Endodermal cell (in vitro differentiated cells): ENCODE data around the gene KMT2B. TPM values are rescaled to one million over a fixed set of nuclear protein-coding genes. Genes with fewer than 3 reads are reported as not detected.

ENCODE experiments used
- DNase-seq: peaks from one replicate; pipeline ENCODE4 v3.0.0-alpha.2; 2017
- H3K27ac ChIP-seq: 2 replicates; pipeline ENCODE4 v1.5.1; 2013; ENCODE audit warnings: mild to moderate bottlenecking, low read depth, low read length, moderate library complexity
- H3K27me3 ChIP-seq: 2 replicates; pipeline ENCODE4 v1.6.1; 2013; ENCODE audit warnings: mild to moderate bottlenecking, low read length, moderate library complexity; ENCODE audit not compliant: insufficient read depth, control insufficient read depth, poor library complexity, severe bottlenecking
- H3K36me3 ChIP-seq: 2 replicates; pipeline ENCODE4 v1.7.0; 2013; ENCODE audit warnings: mild to moderate bottlenecking, low read length, moderate library complexity; ENCODE audit not compliant: control insufficient read depth, insufficient read depth
- H3K4me1 ChIP-seq: one replicate; pipeline ENCODE4 v1.7.0; 2013; ENCODE audit warnings: low read length; ENCODE audit not compliant: control insufficient read depth, insufficient read depth
- H3K4me3 ChIP-seq: 2 replicates; pipeline ENCODE4 v1.5.1; 2013; ENCODE audit warnings: mild to moderate bottlenecking, low read length, moderate library complexity
- H3K9ac ChIP-seq: 2 replicates; pipeline ENCODE4 v1.6.1; 2013; ENCODE audit warnings: mild to moderate bottlenecking, low read length, moderate library complexity; ENCODE audit not compliant: poor library complexity, severe bottlenecking; ENCODE audit errors: extremely low read depth
- H3K9me3 ChIP-seq: 2 replicates; pipeline ENCODE4 v1.6.1; 2013; ENCODE audit warnings: mild to moderate bottlenecking, low read length, moderate library complexity; ENCODE audit not compliant: control insufficient read depth
- H3K27ac Mint-ChIP-seq: 2 replicates; pipeline ENCODE4 v1.8.0; 2020; ENCODE audit warnings: mixed read lengths
- H3K27me3 Mint-ChIP-seq: 2 replicates; pipeline ENCODE4 v1.8.0; 2021; ENCODE audit warnings: mild to moderate bottlenecking, mixed read lengths; ENCODE audit not compliant: insufficient read depth
- H3K36me3 Mint-ChIP-seq: 2 replicates; pipeline ENCODE4 v1.8.0; 2020; ENCODE audit warnings: low read depth, mixed read lengths
- H3K4me1 Mint-ChIP-seq: 2 replicates; pipeline ENCODE4 v1.8.0; 2020; ENCODE audit warnings: mixed read lengths
- H3K4me3 Mint-ChIP-seq: 2 replicates; pipeline ENCODE4 v1.8.0; 2020; ENCODE audit warnings: mild to moderate bottlenecking, moderate library complexity, mixed read lengths
- H3K9me3 Mint-ChIP-seq: 2 replicates; pipeline ENCODE4 v1.8.0; 2020; ENCODE audit warnings: mild to moderate bottlenecking, mixed read lengths
- CTCF ChIP-seq: fragments of 200-600 bp; sonication (generic); conservative IDR thresholded peaks from 2 replicates; pipeline ENCODE4 v1.5.0; 2021; ENCODE audit warnings: antibody characterized with exemption, mild to moderate bottlenecking
- WGBS, 2 experiments: methylation state at CpG; one replicate each; pipeline versions ENCODE4 v1.1.5 to v1.1.7; 2013; ENCODE audit warnings: missing lambda C conversion rate in 2 of 2, mixed read lengths in 1 of 2; ENCODE audit not compliant: insufficient coverage in 1 of 2, insufficient read length in 1 of 2; 5-methylcytosine and 5-hydroxymethylcytosine counted together
- total RNA-seq, 2 donors: library from RNA; stranded (reverse); fragmentation: NEBNext Ultra II Directional in 1 of 2; extraction: Animal tissue kit (Norgen Biotek cat#: 25700) in 1 of 2; gene quantifications; 2 replicates in 1 of 2; 3 replicates in 1 of 2; pipeline ENCODE4 v1.2.1, GENCODE V29; 2021

Gene KMT2B
- total RNA-seq, 2 donors from 2014 or later = 48.1 to 54.0 TPM

DNA sequence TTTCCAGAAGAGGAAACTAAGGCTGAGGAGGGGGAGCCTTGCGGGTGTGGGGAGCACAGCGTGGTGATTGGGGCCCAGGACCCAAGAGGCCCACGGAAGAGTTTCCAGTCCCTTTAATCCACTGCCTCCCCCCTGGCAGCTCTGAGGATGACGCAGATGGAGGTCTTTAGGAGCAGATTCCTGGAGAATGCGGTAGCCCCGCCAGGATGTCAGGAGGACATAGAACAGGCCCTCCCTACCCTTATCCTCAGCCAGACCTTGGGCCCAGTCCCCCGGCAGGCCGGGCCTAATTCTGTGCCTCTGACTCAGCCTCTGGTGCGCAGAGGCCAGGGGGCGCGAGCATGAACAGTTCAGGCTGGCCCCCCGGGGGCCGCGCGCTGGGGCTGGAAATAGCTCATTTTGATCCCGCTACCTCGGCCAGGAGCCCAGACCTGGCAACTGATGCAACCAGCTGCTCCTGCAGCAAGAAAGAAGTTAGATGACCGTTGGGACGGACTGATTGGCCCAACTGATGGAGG is 39.5 kb downstream of the KMT2B start:
- no peak overlapping the region for H3K9ac ChIP-seq
- no peak for DNase-seq

DNA sequence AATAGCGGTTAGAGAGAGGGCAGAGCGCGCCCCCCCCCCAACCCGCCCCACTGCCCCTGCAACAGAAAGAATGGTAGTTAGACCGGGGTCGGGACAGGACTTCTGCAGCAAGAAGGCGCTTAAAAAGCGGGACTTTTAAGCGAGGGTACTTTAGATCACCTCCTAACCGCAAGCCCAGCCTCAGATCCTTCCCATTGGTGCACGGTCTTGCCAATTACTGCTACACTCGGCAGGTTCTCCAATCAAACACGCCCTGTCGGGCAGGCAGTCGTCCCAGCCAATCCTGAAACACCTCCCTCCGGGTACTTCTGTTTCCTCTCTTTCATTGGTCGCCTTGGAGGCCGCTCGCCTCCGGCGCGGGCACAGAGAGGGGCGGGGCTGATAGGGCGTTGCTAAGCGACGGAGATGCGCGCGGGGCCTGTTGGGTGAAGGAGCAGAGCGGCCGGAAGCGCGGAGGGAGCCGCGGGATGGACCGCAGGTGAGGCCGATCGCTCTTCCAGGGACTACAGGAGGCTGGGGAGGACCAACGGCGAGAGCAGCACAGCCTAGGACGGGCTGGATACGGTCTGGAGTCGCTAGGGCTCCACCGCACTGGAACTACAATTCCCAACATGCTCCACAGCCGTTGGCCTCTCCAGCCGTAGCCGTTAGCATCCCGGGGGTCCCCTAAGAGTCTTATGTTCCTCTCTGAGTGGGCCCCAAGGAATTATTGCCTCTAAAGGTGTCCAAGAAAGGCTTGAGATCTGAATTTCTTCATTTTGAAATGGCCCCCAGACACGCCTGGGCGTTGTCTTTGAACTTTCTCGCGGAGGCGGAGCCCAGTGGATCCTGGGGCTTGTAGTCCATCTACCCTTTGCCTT is 40.2 kb downstream of the KMT2B start, which contains the start of gene PROSER3:
Gene PROSER3, plus strand, starts transcription at position 428 of the 860 bp plus-strand sequence. Its CDS starts 40 bp downstream, at position 468.
- Mint-ChIP-seq H3K4me1 (peaks cover 8% of the 10 kb centered on the region), H3K4me3 (peak within 1 kb of the TSS; percentile 91), H3K9me3 (no peaks in the 10 kb centered on the region), H3K27ac (peak within 1 kb of the TSS; percentile 88), H3K36me3 (peaks cover 19% of the 10 kb centered on the region), H3K27me3 (peaks cover 25% of the 10 kb centered on the region)
- H3K4me1 ChIP-seq = no peaks in the 10 kb centered on the region
- no peak for TF ChIP-seq CTCF
- peak; percentile 99 for DNase-seq
- H3K9ac ChIP-seq = peak within 1 kb of the TSS; percentile 82
- peaks cover 25% of the 10 kb centered on the region for H3K36me3 ChIP-seq
- no peaks in the 10 kb centered on the region for H3K9me3 ChIP-seq
- peak within 1 kb of the TSS; percentile 100 for H3K4me3 ChIP-seq
- H3K27me3 ChIP-seq = peaks cover 7% of the 10 kb centered on the region
- H3K27ac ChIP-seq = peak within 1 kb of the TSS; percentile 78
- WGBS, 2 experiments = 0 to 2% methylated on average over 19 to 53 of the region's 53 CpGs

More for the DNA sequence above, 39.5 kb downstream of the KMT2B start:
- Mint-ChIP-seq H3K4me1 (peaks cover 8% of the 10 kb centered on the region), H3K9me3 (no peaks in the 10 kb centered on the region), H3K27me3 (peaks cover 25% of the 10 kb centered on the region), H3K4me3 (peak overlapping the region; percentile 91), H3K36me3 (peaks cover 18% of the 10 kb centered on the region), H3K27ac (peak overlapping the region; percentile 79)
- 34 to 36% methylated on average over 12 to 19 of the region's 19 CpGs for WGBS, 2 experiments
- H3K9me3 ChIP-seq = no peaks in the 10 kb centered on the region
- peaks cover 24% of the 10 kb centered on the region for H3K36me3 ChIP-seq
- H3K4me3 ChIP-seq = peak overlapping the region; percentile 100
- no peak for TF ChIP-seq CTCF
- H3K4me1 ChIP-seq = no peaks in the 10 kb centered on the region
- H3K27me3 ChIP-seq = peaks cover 7% of the 10 kb centered on the region
- H3K27ac ChIP-seq = peak overlapping the region; percentile 69

GRCh38 chr19:35759697-35760096 is 41.9 kb downstream of the KMT2B start:
- Mint-ChIP-seq H3K27ac (no peak overlapping the region), H3K4me3 (peak overlapping the region; percentile 91), H3K27me3 (peaks cover 19% of the 10 kb centered on the region), H3K4me1 (peaks cover 8% of the 10 kb centered on the region), H3K9me3 (no peaks in the 10 kb centered on the region), H3K36me3 (peaks cover 24% of the 10 kb centered on the region)
- Histone ChIP-seq H3K4me3 (no peak overlapping the region), H3K27ac (no peak overlapping the region), H3K9me3 (no peaks in the 10 kb centered on the region), H3K4me1 (no peaks in the 10 kb centered on the region), H3K9ac (no peak overlapping the region), H3K27me3 (peaks cover 7% of the 10 kb centered on the region), H3K36me3 (peaks cover 23% of the 10 kb centered on the region)
- peak; percentile 37 for DNase-seq
- 100% methylated on average over 2 of the region's 2 CpGs; no CpG with 5 or more reads in 1 of the 2 experiments for WGBS, 2 experiments
- TF ChIP-seq CTCF = no peak
